ENCODE results near the gene BCR.

- TF ChIP-seq CTCF (IDR thresholded peaks at IDR 0.05; ENCODE audit: insufficient read depth, low read length): no peak
- TF ChIP-seq SPI1 (IDR thresholded peaks at IDR 0.05; ENCODE audit: borderline replicate concordance, low read depth): no peak
These were observed 2.9 kb downstream of the BCR start for GRCh38 chr22:23183061-23183698.
